Hepatocyte (in vitro differentiated cells): ENCODE measurements around the gene PSMB1.

Experiments
- EZH2 ChIP-seq: fragments of 200-600 bp; sonication (generic); IDR thresholded peaks from 2 replicates; pipeline ENCODE4 v1.6.1; 2016; ENCODE audit warnings: antibody characterized with exemption, mild to moderate bottlenecking, borderline replicate concordance
- EZH2phosphoT487 ChIP-seq: fragments of 200-600 bp; sonication (generic); IDR thresholded peaks from one replicate; pipeline ENCODE4 v1.6.1; 2018; ENCODE audit warnings: antibody characterized with exemption, mild to moderate bottlenecking, low read depth, moderate library complexity; ENCODE audit not compliant: unreplicated experiment, severe bottlenecking
- TF ChIP-seq, protein P1 (sequence below): fragments of 200-600 bp; sonication (generic); IDR thresholded peaks from 2 replicates; pipeline ENCODE4 v1.5.1; 2016; ENCODE audit warnings: antibody characterized with exemption, mild to moderate bottlenecking; ENCODE audit not compliant: poor library complexity

DNA sequence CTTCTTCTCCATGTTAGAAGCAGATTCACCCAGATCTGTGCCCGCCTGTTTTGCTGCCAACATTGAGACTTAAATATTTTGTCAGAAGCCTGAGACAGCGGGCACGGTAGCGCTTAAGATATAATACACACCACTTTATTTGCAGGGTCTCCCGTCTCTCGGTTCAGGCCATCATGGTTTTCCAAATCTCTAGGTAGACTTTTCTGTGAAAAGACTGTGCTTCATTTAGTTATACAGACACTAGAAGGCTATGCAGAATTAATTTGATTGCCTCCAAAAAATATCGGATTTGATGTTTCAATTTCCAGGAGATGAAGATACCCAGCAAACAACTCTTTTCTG is 1.7 kb upstream of the PSMB1 start:
- TF ChIP-seq EZH2, result no peak
- TF ChIP-seq, protein P1, sequence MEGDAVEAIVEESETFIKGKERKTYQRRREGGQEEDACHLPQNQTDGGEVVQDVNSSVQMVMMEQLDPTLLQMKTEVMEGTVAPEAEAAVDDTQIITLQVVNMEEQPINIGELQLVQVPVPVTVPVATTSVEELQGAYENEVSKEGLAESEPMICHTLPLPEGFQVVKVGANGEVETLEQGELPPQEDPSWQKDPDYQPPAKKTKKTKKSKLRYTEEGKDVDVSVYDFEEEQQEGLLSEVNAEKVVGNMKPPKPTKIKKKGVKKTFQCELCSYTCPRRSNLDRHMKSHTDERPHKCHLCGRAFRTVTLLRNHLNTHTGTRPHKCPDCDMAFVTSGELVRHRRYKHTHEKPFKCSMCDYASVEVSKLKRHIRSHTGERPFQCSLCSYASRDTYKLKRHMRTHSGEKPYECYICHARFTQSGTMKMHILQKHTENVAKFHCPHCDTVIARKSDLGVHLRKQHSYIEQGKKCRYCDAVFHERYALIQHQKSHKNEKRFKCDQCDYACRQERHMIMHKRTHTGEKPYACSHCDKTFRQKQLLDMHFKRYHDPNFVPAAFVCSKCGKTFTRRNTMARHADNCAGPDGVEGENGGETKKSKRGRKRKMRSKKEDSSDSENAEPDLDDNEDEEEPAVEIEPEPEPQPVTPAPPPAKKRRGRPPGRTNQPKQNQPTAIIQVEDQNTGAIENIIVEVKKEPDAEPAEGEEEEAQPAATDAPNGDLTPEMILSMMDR, result no peak
- no peak for TF ChIP-seq EZH2phosphoT487
